GM19395 (cell line): ENCODE results near the gene SLC8A2.
"Not testable (repeated sequence)": the region's sequence is repeated elsewhere in the genome, so short reads cannot be mapped to it uniquely, and the experiment has no call there.

Experiments used
- ATAC-seq: cut with Tn5 transposase; IDR thresholded peaks from one replicate; pipeline ENCODE4 v1.9.1; 2021; ENCODE audit warnings: mild to moderate bottlenecking, moderate library complexity; ENCODE audit not compliant: unreplicated experiment

Gene SLC8A2

GRCh38 chr19:47414469-47414868 lies 57.2 kb downstream of the SLC8A2 start:
- ATAC-seq: no peak

GRCh38 chr19:47413941-47414340 lies 57.8 kb downstream of the SLC8A2 start:
- no peak for ATAC-seq

GRCh38 chr19:47411696-47412095 lies 60.0 kb downstream of the SLC8A2 start:
- ATAC-seq: not testable (repeated sequence)

- no peak for ATAC-seq
Measured at GRCh38 chr19:47411101-47411500, 60.6 kb downstream of the SLC8A2 start.

- no peak for ATAC-seq
Measured at GRCh38 chr19:47408156-47408938, 63.3 kb downstream of the SLC8A2 start.

- ATAC-seq: no peak
Measured at GRCh38 chr19:47407417-47407774, 64.3 kb downstream of the SLC8A2 start.

GRCh38 chr19:47406711-47407416 lies 64.8 kb downstream of the SLC8A2 start:
- no peak for ATAC-seq

- ATAC-seq: no peak
Measured at GRCh38 chr19:47405854-47406417, 65.8 kb downstream of the SLC8A2 start.

GRCh38 chr19:47405197-47405550 lies 66.5 kb downstream of the SLC8A2 start:
- ATAC-seq: no peak

- ATAC-seq: no peak
Measured at GRCh38 chr19:47404334-47405196, 67.1 kb downstream of the SLC8A2 start.

GRCh38 chr19:47402504-47402903 lies 69.2 kb downstream of the SLC8A2 start:
- no peak for ATAC-seq

GRCh38 chr19:47398707-47399597 lies 72.7 kb downstream of the SLC8A2 start:
- no peak for ATAC-seq

- ATAC-seq: no peak
Measured at GRCh38 chr19:47391510-47392223, 80.0 kb downstream of the SLC8A2 start.

GRCh38 chr19:47390533-47391488 lies 80.9 kb downstream of the SLC8A2 start:
- no peak for ATAC-seq

GRCh38 chr19:47389150-47389556 lies 82.5 kb downstream of the SLC8A2 start:
- no peak for ATAC-seq

- ATAC-seq: not testable (repeated sequence)
Measured at GRCh38 chr19:47388721-47389120, 83.0 kb downstream of the SLC8A2 start.

GRCh38 chr19:47387623-47388022 lies 84.1 kb downstream of the SLC8A2 start:
- ATAC-seq: not testable (repeated sequence)

- ATAC-seq: not testable (repeated sequence)
Measured at GRCh38 chr19:47386582-47386981, 85.1 kb downstream of the SLC8A2 start.
